Activated T-helper 2 cell treated with anti-CD3 and anti-CD28 coated beads, Interferon-gamma antibody, Interleukin-2, Interleukin-4, amounts not matched to agents 10 μg/mL and 5 μg/mL and 100 μg/mL, durations not matched to agents 14 hours and 24 hours and 36 hours (primary cell): ENCODE measurements around the gene PPP3CA. TPM values are rescaled to one million over a fixed set of nuclear protein-coding genes. Genes with fewer than 3 reads are reported as not detected.

Source experiments
- DNase-seq: peaks from one replicate; pipeline ENCODE4 v3.0.0; 2021; ENCODE audit warnings: low spot score
- H3K27ac Mint-ChIP-seq: one replicate; pipeline ENCODE4 v1.8.0; 2021; ENCODE audit warnings: mixed read lengths
- H3K27me3 Mint-ChIP-seq: one replicate; pipeline ENCODE4 v1.8.0; 2021; ENCODE audit warnings: low read depth, mixed read lengths
- H3K36me3 Mint-ChIP-seq: one replicate; pipeline ENCODE4 v1.8.0; 2021; ENCODE audit warnings: low read depth, mixed read lengths
- H3K4me1 Mint-ChIP-seq: one replicate; pipeline ENCODE4 v1.8.0; 2021; ENCODE audit warnings: low read depth, mixed read lengths
- H3K4me3 Mint-ChIP-seq: one replicate; pipeline ENCODE4 v1.8.0; 2021; ENCODE audit warnings: low read depth, mild to moderate bottlenecking, moderate library complexity, mixed read lengths
- H3K9me3 Mint-ChIP-seq: one replicate; pipeline ENCODE4 v1.8.0; 2021; ENCODE audit warnings: mixed read lengths
- intact Hi-C: fragments of 100-400 bp; cut with micrococcal nuclease; formaldehyde crosslinking; loops from one replicate; pipeline ENCODE4 v1.15.1; 2023
- total RNA-seq: library from RNA; stranded (reverse); gene quantifications from 2 replicates; pipeline ENCODE4 v1.2.3, GENCODE V29; 2022

Gene PPP3CA
- total RNA-seq, 1 donor from 2014 or later, result 7.2 TPM

GRCh38 chr4:101210331-101210730, 137.0 kb downstream of the PPP3CA start:
- no peak overlapping the region for H3K4me3 Mint-ChIP-seq
- peaks cover 3% of the 10 kb centered on the region for H3K36me3 Mint-ChIP-seq
- H3K27ac Mint-ChIP-seq, result no peak overlapping the region
- peaks cover 3% of the 10 kb centered on the region for H3K27me3 Mint-ChIP-seq
- peaks cover 25% of the 10 kb centered on the region for H3K4me1 Mint-ChIP-seq
- intact Hi-C loops, result no loop called here
- DNase-seq, result no peak
- no peaks in the 10 kb centered on the region for H3K9me3 Mint-ChIP-seq

GRCh38 chr4:101208171-101208570, 139.2 kb downstream of the PPP3CA start:
- DNase-seq, result no peak
- Mint-ChIP-seq H3K27ac (no peak overlapping the region), H3K9me3 (no peaks in the 10 kb centered on the region), H3K4me1 (peaks cover 27% of the 10 kb centered on the region), H3K36me3 (peaks cover 4% of the 10 kb centered on the region), H3K4me3 (no peak overlapping the region), H3K27me3 (peaks cover 2% of the 10 kb centered on the region)
- intact Hi-C loops, result loop anchor here (5.0 kb wide), 3 partner anchors 74 to 799 kb away; no protein-coding TSS in a partner anchor

GRCh38 chr4:101205916-101206315, 141.4 kb downstream of the PPP3CA start:
- H3K4me1 Mint-ChIP-seq, result peaks cover 30% of the 10 kb centered on the region
- intact Hi-C loops, result loop anchor here (1.0 to 5.0 kb wide), 8 partner anchors 50 to 1113 kb away; partner anchors contain the start of gene PPP3CA
- H3K36me3 Mint-ChIP-seq, result peaks cover 4% of the 10 kb centered on the region

GRCh38 chr4:101201421-101201820, 145.9 kb downstream of the PPP3CA start:
- Mint-ChIP-seq H3K4me1 (peaks cover 37% of the 10 kb centered on the region), H3K27me3 (peaks cover 5% of the 10 kb centered on the region), H3K27ac (no peak overlapping the region), H3K9me3 (no peaks in the 10 kb centered on the region), H3K4me3 (no peak overlapping the region), H3K36me3 (peaks cover 4% of the 10 kb centered on the region)
- intact Hi-C loops, result no loop called here
- no peak for DNase-seq

More at GRCh38 chr4:101205916-101206315, 141.4 kb downstream of the PPP3CA start:
- no peaks in the 10 kb centered on the region for H3K9me3 Mint-ChIP-seq
- H3K4me3 Mint-ChIP-seq, result no peak overlapping the region
- H3K27ac Mint-ChIP-seq, result peak overlapping the region; percentile 42
- peak; percentile 46 for DNase-seq
- peaks cover 2% of the 10 kb centered on the region for H3K27me3 Mint-ChIP-seq

GRCh38 chr4:101200561-101200960, 146.8 kb downstream of the PPP3CA start:
- peaks cover 5% of the 10 kb centered on the region for H3K27me3 Mint-ChIP-seq
- no peak overlapping the region for H3K27ac Mint-ChIP-seq
- H3K9me3 Mint-ChIP-seq, result no peaks in the 10 kb centered on the region
- H3K36me3 Mint-ChIP-seq, result peaks cover 3% of the 10 kb centered on the region
- intact Hi-C loops, result no loop called here
- peaks cover 28% of the 10 kb centered on the region for H3K4me1 Mint-ChIP-seq
- no peak for DNase-seq
- H3K4me3 Mint-ChIP-seq, result no peak overlapping the region

GRCh38 chr4:101199507-101200285, 147.6 kb downstream of the PPP3CA start:
- Mint-ChIP-seq H3K36me3 (no peaks in the 10 kb centered on the region), H3K9me3 (no peaks in the 10 kb centered on the region), H3K27ac (no peak overlapping the region), H3K4me3 (no peak overlapping the region), H3K27me3 (peaks cover 5% of the 10 kb centered on the region), H3K4me1 (peaks cover 23% of the 10 kb centered on the region)
- intact Hi-C loops, result no loop called here
- no peak for DNase-seq

- Mint-ChIP-seq H3K4me1 (peaks cover 23% of the 10 kb centered on the region), H3K27ac (no peak overlapping the region), H3K36me3 (peaks cover 3% of the 10 kb centered on the region), H3K4me3 (no peak overlapping the region), H3K9me3 (no peaks in the 10 kb centered on the region), H3K27me3 (peaks cover 5% of the 10 kb centered on the region)
- intact Hi-C loops, result no loop called here
- DNase-seq, result no peak
These were observed 148.5 kb downstream of the PPP3CA start for GRCh38 chr4:101198682-101199339.

- H3K27ac Mint-ChIP-seq, result no peak overlapping the region
- no peak overlapping the region for H3K4me3 Mint-ChIP-seq
- DNase-seq, result no peak
- peaks cover 5% of the 10 kb centered on the region for H3K27me3 Mint-ChIP-seq
- peaks cover 3% of the 10 kb centered on the region for H3K36me3 Mint-ChIP-seq
- peaks cover 23% of the 10 kb centered on the region for H3K4me1 Mint-ChIP-seq
- no peaks in the 10 kb centered on the region for H3K9me3 Mint-ChIP-seq
- intact Hi-C loops, result no loop called here
These were observed 150.0 kb downstream of the PPP3CA start for GRCh38 chr4:101197350-101197749.

- no peaks in the 10 kb centered on the region for H3K27me3 Mint-ChIP-seq
- no peak overlapping the region for H3K27ac Mint-ChIP-seq
- no peak for DNase-seq
- intact Hi-C loops, result no loop called here
- peaks cover 3% of the 10 kb centered on the region for H3K36me3 Mint-ChIP-seq
- H3K4me3 Mint-ChIP-seq, result no peak overlapping the region
- H3K4me1 Mint-ChIP-seq, result peaks cover 16% of the 10 kb centered on the region
- H3K9me3 Mint-ChIP-seq, result no peaks in the 10 kb centered on the region
These were observed 155.1 kb downstream of the PPP3CA start for GRCh38 chr4:101192244-101192643.

- no peak overlapping the region for H3K4me3 Mint-ChIP-seq
- H3K27ac Mint-ChIP-seq, result no peak overlapping the region
- DNase-seq, result no peak
- H3K4me1 Mint-ChIP-seq, result peaks cover 12% of the 10 kb centered on the region
- no peaks in the 10 kb centered on the region for H3K27me3 Mint-ChIP-seq
- intact Hi-C loops, result no loop called here
- H3K36me3 Mint-ChIP-seq, result peaks cover 3% of the 10 kb centered on the region
- no peaks in the 10 kb centered on the region for H3K9me3 Mint-ChIP-seq
These were observed 155.8 kb downstream of the PPP3CA start for GRCh38 chr4:101191302-101192098.

- Mint-ChIP-seq H3K4me1 (peaks cover 12% of the 10 kb centered on the region), H3K9me3 (no peaks in the 10 kb centered on the region), H3K4me3 (no peak overlapping the region), H3K27me3 (no peaks in the 10 kb centered on the region), H3K27ac (no peak overlapping the region), H3K36me3 (peaks cover 3% of the 10 kb centered on the region)
- intact Hi-C loops, result no loop called here
- no peak for DNase-seq
These were observed 156.6 kb downstream of the PPP3CA start for GRCh38 chr4:101190751-101191150.

- H3K36me3 Mint-ChIP-seq, result peaks cover under 1% of the 10 kb centered on the region
- no peak for DNase-seq
- H3K4me1 Mint-ChIP-seq, result peaks cover 12% of the 10 kb centered on the region
- no peaks in the 10 kb centered on the region for H3K9me3 Mint-ChIP-seq
- intact Hi-C loops, result no loop called here
- no peaks in the 10 kb centered on the region for H3K27me3 Mint-ChIP-seq
- H3K27ac Mint-ChIP-seq, result no peak overlapping the region
- no peak overlapping the region for H3K4me3 Mint-ChIP-seq
These were observed 158.4 kb downstream of the PPP3CA start for GRCh38 chr4:101188906-101189305.
